ENCODE measurements around the gene DPM3.

The DPM3 gene

GRCh38 chr1:155176544-155177071, 36.3 kb upstream of the DPM3 start:
- Histone ChIP-seq H3K36me3 (peaks cover 32% of the 10 kb centered on the region), H3K4me3 (ENCODE audit: low read depth, low read length) (no peak overlapping the region), H3K27me3 (ENCODE audit: insufficient read depth, low read depth, severe bottlenecking) (no peaks in the 10 kb centered on the region), H3K27ac (no peak overlapping the region), H3K9me3 (ENCODE audit: severe bottlenecking) (no peaks in the 10 kb centered on the region)
- peak; percentile 94 for DNase-seq
- peak; percentile 100 for TF ChIP-seq CTCF (IDR thresholded peaks at IDR 0.05; ENCODE audit: low read depth, low read length)

- H3K27ac ChIP-seq, result no peak overlapping the region
- no peaks in the 10 kb centered on the region for H3K27me3 ChIP-seq (ENCODE audit: insufficient read depth, low read depth, severe bottlenecking)
- no peaks in the 10 kb centered on the region for H3K9me3 ChIP-seq (ENCODE audit: severe bottlenecking)
- peak; percentile 43 for DNase-seq
- no peak overlapping the region for H3K4me3 ChIP-seq (ENCODE audit: low read depth, low read length)
- H3K36me3 ChIP-seq, result peaks cover 33% of the 10 kb centered on the region
- peak; percentile 52 for TF ChIP-seq CTCF (IDR thresholded peaks at IDR 0.05; ENCODE audit: low read depth, low read length)
Observed at GRCh38 chr1:155175927-155176371, 35.6 kb upstream of the DPM3 start.

DNA sequence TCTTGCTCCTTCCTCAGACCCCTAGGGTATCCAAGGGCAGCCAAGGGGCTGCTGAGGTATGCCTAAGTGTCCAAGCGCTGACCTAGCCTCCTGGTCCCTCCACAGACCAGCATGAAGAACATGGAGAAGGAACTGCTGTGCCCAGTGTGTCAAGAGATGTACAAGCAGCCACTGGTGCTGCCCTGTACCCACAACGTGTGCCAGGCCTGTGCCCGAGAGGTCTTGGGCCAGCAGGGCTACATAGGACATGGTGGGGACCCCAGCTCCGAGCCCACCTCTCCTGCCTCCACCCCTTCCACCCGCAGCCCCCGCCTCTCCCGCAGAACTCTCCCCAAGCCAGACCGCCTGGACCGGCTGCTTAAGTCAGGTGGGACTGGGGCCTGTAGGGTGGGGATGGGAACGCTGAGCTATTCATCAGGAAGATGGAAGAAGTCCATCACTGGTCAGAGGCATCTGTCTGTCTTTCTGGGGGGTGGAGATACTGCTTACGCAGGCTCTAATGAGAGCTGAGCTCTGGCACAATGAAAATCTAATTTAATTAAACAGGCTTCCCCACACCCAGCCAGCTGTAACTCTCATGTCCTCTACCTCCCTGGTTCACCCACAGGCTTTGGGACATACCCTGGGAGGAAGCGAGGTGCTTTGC, 35.1 kb upstream of the DPM3 start:
- DNase-seq, result peak; percentile 21
- no peak overlapping the region for H3K27ac ChIP-seq
- no peak for TF ChIP-seq CTCF (IDR thresholded peaks at IDR 0.05; ENCODE audit: low read depth, low read length)
- H3K9me3 ChIP-seq (ENCODE audit: severe bottlenecking), result no peaks in the 10 kb centered on the region
- H3K27me3 ChIP-seq (ENCODE audit: insufficient read depth, low read depth, severe bottlenecking), result no peaks in the 10 kb centered on the region
- H3K36me3 ChIP-seq, result peaks cover 33% of the 10 kb centered on the region
- no peak overlapping the region for H3K4me3 ChIP-seq (ENCODE audit: low read depth, low read length)

DNA sequence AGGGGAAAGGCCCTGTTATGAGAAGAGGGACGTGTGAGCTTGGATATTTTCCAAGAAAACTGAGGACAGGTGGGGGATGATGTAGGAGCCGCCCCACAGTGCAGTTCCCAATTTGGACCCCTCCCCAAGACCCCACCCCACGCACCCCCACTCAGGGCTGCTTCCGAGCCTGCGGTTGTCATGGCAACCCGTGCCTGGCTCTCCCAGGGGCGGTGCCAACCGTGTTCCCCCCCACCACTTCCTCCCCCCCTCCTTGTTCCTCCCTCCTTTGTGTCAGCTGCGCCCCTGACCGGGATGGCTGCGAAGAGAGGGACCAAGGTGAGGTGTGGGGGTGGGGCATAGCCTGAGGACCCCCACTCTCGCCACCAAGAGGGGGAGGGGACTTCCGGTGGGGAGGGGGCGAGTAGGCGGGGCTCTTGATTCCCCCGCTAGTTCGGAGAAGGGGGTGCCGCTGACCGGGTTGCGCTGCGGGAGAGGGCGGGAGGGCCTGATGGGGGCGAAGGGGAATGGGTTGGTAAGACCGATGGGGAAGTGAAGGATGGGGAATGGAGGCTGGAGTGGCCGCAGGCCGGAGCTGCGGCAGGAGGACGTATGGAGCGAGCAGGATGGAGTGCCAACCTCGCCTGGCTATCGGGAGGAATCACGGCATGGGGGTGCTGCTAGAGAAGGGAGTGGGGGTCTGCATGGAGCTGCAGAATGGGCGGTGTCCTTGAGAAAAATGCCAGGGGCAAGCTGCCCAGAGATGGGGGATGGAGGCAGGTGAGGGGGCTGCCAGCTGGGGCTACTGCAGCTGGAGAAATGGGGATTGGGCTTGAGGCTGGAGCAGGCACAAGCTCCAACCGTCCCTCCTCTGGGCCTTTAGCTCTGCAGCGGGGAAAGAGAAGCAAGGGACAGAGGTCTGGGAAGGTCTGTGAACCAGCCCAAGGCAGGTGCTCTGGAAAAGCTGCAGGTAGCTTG, 34.3 kb upstream of the DPM3 start:
- DNase-seq, result peak; percentile 70
- Histone ChIP-seq H3K27me3 (ENCODE audit: insufficient read depth, low read depth, severe bottlenecking) (no peaks in the 10 kb centered on the region), H3K9me3 (ENCODE audit: severe bottlenecking) (no peaks in the 10 kb centered on the region), H3K36me3 (peaks cover 29% of the 10 kb centered on the region), H3K27ac (no peak overlapping the region), H3K4me3 (ENCODE audit: low read depth, low read length) (peak overlapping the region; percentile 85)
- TF ChIP-seq CTCF (IDR thresholded peaks at IDR 0.05; ENCODE audit: low read depth, low read length), result no peak

DNA sequence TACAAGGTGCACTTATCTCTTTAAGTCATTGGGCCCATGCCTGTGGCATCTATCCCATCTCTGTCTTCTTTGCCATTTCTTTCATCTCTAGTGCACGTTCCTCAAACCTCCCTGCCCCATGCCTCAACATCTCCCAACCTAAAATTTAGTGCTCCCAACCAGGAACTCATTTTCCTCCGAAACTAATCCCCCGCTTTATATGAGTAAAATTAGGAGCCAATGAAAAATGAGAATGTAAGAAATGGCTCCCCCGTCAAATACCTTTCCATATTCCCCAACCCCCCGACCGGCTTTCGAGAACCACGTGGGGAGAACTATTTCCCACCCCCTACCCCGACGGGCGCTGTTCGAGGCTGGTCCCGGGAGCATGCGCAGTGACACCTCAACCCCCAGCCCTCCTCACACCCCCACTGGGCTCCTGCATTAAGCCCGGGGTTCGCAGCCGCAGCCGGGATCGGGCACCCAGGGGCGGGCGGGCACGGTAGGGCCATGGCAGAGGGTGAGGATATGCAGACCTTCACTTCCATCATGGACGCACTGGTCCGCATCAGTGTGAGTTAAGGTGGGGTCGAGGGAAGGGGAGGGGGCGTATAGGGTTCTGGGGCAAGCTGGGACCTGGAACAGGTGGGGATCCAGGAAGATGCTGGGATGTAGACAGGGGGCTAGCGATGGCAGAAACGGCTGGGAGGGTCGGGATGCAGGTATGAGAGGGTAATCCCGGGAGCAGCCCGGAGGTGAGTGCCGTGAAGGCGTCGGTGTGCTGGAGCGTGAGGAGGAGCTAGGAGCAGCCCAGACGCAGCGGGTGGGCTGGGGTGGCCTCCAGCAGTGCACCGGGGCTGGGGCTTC, 33.4 kb upstream of the DPM3 start, which contains the start of gene TRIM46:
TSS of gene TRIM46 (plus strand) at position 372 of the 846 bp plus-strand sequence. CDS start at position 490, 118 bp downstream.
- Histone ChIP-seq H3K9me3 (ENCODE audit: severe bottlenecking) (no peaks in the 10 kb centered on the region), H3K36me3 (peaks cover 35% of the 10 kb centered on the region), H3K27me3 (ENCODE audit: insufficient read depth, low read depth, severe bottlenecking) (no peaks in the 10 kb centered on the region), H3K27ac (peak within 1 kb of the TSS; percentile 78), H3K4me3 (ENCODE audit: low read depth, low read length) (peak within 1 kb of the TSS; percentile 85)
- no peak for TF ChIP-seq CTCF (IDR thresholded peaks at IDR 0.05; ENCODE audit: low read depth, low read length)
- DNase-seq, result peak; percentile 95
